GM21381 (cell line): ENCODE measurements around the gene ATP6V1G1.

Experiments used
- ATAC-seq: cut with Tn5 transposase; IDR thresholded peaks from one replicate; pipeline ENCODE4 v1.9.1; 2021; ENCODE audit warnings: mild to moderate bottlenecking, moderate library complexity; ENCODE audit not compliant: unreplicated experiment

ATP6V1G1 gene

GRCh38 chr9:114611516-114612271 is 24.1 kb downstream of the ATP6V1G1 start:
- peak; percentile 29 for ATAC-seq

- no peak for ATAC-seq
Measured at GRCh38 chr9:114612272-114612923, 24.8 kb downstream of the ATP6V1G1 start.

- ATAC-seq = no peak
Measured at GRCh38 chr9:114613087-114613486, 25.5 kb downstream of the ATP6V1G1 start.

- ATAC-seq = no peak
Measured at GRCh38 chr9:114613919-114614318, 26.4 kb downstream of the ATP6V1G1 start.

GRCh38 chr9:114614373-114614772 is 26.8 kb downstream of the ATP6V1G1 start:
- no peak for ATAC-seq

GRCh38 chr9:114616684-114617520 is 29.3 kb downstream of the ATP6V1G1 start:
- ATAC-seq = peak; percentile 65

- ATAC-seq = peak; percentile 46
Measured at GRCh38 chr9:114619191-114619761, 31.7 kb downstream of the ATP6V1G1 start.

GRCh38 chr9:114621561-114621960 is 34.0 kb downstream of the ATP6V1G1 start:
- ATAC-seq = no peak

- ATAC-seq = no peak
Measured at GRCh38 chr9:114621975-114622609, 34.5 kb downstream of the ATP6V1G1 start.

GRCh38 chr9:114624677-114625076 is 37.1 kb downstream of the ATP6V1G1 start:
- ATAC-seq = no peak

GRCh38 chr9:114626415-114627020 is 38.9 kb downstream of the ATP6V1G1 start:
- no peak for ATAC-seq

GRCh38 chr9:114627553-114627952 is 40.0 kb downstream of the ATP6V1G1 start:
- no peak for ATAC-seq

GRCh38 chr9:114629563-114630090 is 42.1 kb downstream of the ATP6V1G1 start:
- no peak for ATAC-seq

- no peak for ATAC-seq
Measured at GRCh38 chr9:114631166-114631565, 43.6 kb downstream of the ATP6V1G1 start.

- ATAC-seq = no peak
Measured at GRCh38 chr9:114633438-114634089, 46.0 kb downstream of the ATP6V1G1 start.

GRCh38 chr9:114634387-114634786 is 46.8 kb downstream of the ATP6V1G1 start:
- no peak for ATAC-seq

GRCh38 chr9:114638404-114638803 is 50.8 kb downstream of the ATP6V1G1 start:
- no peak for ATAC-seq

- ATAC-seq = no peak
Measured at GRCh38 chr9:114641967-114642366, 54.4 kb downstream of the ATP6V1G1 start.

- ATAC-seq = no peak
Measured at GRCh38 chr9:114643001-114643400, 55.4 kb downstream of the ATP6V1G1 start.

- no peak for ATAC-seq
Measured at GRCh38 chr9:114643896-114644295, 56.3 kb downstream of the ATP6V1G1 start.
